Measurements from ENCODE around the gene CMIP.

DNA sequence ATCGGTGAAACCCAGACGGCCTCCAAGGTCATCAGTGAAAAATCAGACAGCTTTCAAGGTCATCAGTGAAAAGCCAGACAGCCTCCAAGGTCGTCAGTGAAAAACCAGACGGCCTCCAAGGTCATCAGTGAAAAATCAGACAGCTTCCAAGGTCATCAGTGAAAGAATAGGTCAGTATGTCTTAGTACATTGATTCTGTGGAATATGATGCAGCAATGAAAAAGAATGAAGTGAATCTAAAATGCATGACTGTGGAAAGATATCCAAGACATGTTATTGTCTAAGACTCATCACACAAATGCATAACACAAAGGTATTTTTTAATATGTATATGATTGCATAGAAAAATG lies 72.5 kb downstream of the CMIP start:
- no peak for TF ChIP-seq POLR2A (IDR thresholded peaks at IDR 0.05)
- TF ChIP-seq CTCF (IDR thresholded peaks at IDR 0.05), result no peak

All from Peyer's patch (tissue), 4 donors.